Suprapubic skin (tissue), 3 donors: ENCODE data around the gene ASNSD1.

Experiments used
- EP300 ChIP-seq: sonication (generic); formaldehyde crosslinking; IDR thresholded peaks from one replicate; pipeline ENCODE4 v1.6.1; 2017; ENCODE audit warnings: antibody characterized with exemption
- POLR2A ChIP-seq, 2 donors: fragments of 450-650 bp; IDR thresholded peaks; one replicate each; pipeline ENCODE4 v1.6.1; 2017; ENCODE audit warnings: antibody characterized with exemption in 2 of 2, mild to moderate bottlenecking in 2 of 2, moderate library complexity in 2 of 2
- TF ChIP-seq, protein P1 (sequence below), 2 donors: fragments of 200-600 bp in 1 of 2; fragments of 450-650 bp in 1 of 2; sonication (generic) in 1 of 2; IDR thresholded peaks; one replicate each; pipeline ENCODE4 v1.5.1; 2016 to 2019; ENCODE audit warnings: antibody characterized with exemption in 2 of 2, mild to moderate bottlenecking in 1 of 2, moderate library complexity in 1 of 2

DNA sequence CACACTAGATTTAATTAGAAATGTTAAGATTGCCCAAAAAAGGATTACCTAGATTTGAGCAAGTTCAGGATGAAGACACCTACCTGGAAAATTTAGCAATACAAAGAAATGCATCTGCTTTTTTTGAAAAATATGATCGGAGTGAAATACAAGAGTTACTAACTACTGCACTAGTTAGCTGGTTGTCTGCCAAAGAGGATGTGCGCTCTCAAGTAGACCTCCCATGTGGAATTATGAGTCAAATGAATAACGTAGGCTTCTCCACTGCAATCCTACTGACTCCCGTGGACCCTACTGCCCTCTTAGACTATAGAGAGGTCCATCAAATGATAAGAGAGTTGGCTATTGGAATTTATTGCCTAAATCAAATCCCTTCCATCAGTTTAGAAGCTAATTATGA lies 15.2 kb downstream of the ASNSD1 start:
- TF ChIP-seq POLR2A (IDR thresholded peaks at IDR 0.05) (no peak), EP300 (no peak)
- TF ChIP-seq, protein P1, sequence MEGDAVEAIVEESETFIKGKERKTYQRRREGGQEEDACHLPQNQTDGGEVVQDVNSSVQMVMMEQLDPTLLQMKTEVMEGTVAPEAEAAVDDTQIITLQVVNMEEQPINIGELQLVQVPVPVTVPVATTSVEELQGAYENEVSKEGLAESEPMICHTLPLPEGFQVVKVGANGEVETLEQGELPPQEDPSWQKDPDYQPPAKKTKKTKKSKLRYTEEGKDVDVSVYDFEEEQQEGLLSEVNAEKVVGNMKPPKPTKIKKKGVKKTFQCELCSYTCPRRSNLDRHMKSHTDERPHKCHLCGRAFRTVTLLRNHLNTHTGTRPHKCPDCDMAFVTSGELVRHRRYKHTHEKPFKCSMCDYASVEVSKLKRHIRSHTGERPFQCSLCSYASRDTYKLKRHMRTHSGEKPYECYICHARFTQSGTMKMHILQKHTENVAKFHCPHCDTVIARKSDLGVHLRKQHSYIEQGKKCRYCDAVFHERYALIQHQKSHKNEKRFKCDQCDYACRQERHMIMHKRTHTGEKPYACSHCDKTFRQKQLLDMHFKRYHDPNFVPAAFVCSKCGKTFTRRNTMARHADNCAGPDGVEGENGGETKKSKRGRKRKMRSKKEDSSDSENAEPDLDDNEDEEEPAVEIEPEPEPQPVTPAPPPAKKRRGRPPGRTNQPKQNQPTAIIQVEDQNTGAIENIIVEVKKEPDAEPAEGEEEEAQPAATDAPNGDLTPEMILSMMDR (IDR thresholded peaks at IDR 0.05) = no peak
